ENCODE measurements around the gene NANS. TPM values are rescaled to one million over a fixed set of nuclear protein-coding genes. Genes with fewer than 3 reads are reported as not detected.
A peak's percentile ranks its signal among the peaks of the same experiment; 100 is the strongest.
"Not testable (repeated sequence)": the region's sequence is repeated elsewhere in the genome, so short reads cannot be mapped to it uniquely, and the experiment has no call there.

NANS gene
- total RNA-seq, 2 experiments from 2014 or later, result 56.9 to 63.7 TPM

GRCh38 chr9:98129451-98129881 lies 72.9 kb downstream of the NANS start:
- CTCF ChIA-PET (ENCODE audit: unreplicated experiment), result no interaction called here
- H2AFZ ChIP-seq (ENCODE audit: low read length), result no peak overlapping the region
- H3K27ac ChIP-seq (ENCODE audit: low read depth, low read length, poor library complexity, severe bottlenecking), result no peak overlapping the region
- peaks cover 23% of the 10 kb centered on the region for H3K4me1 ChIP-seq (ENCODE audit: insufficient read depth, low read length, poor library complexity, severe bottlenecking)
- no peaks in the 10 kb centered on the region for H3K9me2 ChIP-seq (ENCODE audit: insufficient read depth, low read length)
- peak; percentile 78 for DNase-seq (ENCODE audit: low spot score)
- no peaks in the 10 kb centered on the region for H3K36me3 ChIP-seq (ENCODE audit: insufficient read depth, low read length)
- BruUV-seq (replicated peaks), result no TSS peak
- POLR2A ChIA-PET, result interaction anchor here (0.5 to 1.4 kb wide), 5 partner anchors 11 to 496 kb away, joined by 3 to 7 read pairs (median 3); partner anchors contain the start of genes TRIM14 and TSTD2
- H3K79me2 ChIP-seq (ENCODE audit: insufficient read depth, low read depth, low read length), result no peaks in the 10 kb centered on the region
- H3K9me3 ChIP-seq (ENCODE audit: low read length), result no peaks in the 10 kb centered on the region
- intact Hi-C loops (cut with micrococcal nuclease; ENCODE audit: unreplicated experiment), result no loop called here
- H3K4me2 ChIP-seq (ENCODE audit: low read length), result peak overlapping the region; percentile 33; the same call in 1 of the 2 replicates
- no peaks in the 10 kb centered on the region for H4K20me1 ChIP-seq (ENCODE audit: insufficient read depth, low read length)
- TF ChIP-seq EZH2phosphoT487 (IDR thresholded peaks at IDR 0.05; ENCODE audit: borderline replicate concordance, low read depth, low read length), result no peak
- TF ChIP-seq CTCF (conservative IDR thresholded peaks at IDR 0.05; ENCODE audit: low read length), result no peak
- no peak overlapping the region for H3K4me3 ChIP-seq (ENCODE audit: low read depth, low read length, poor library complexity, severe bottlenecking)

- H4K20me1 ChIP-seq (ENCODE audit: insufficient read depth, low read length); H3K4me3 ChIP-seq (ENCODE audit: low read depth, low read length, poor library complexity, severe bottlenecking); H3K36me3 ChIP-seq (ENCODE audit: insufficient read depth, low read length); H3K9me3 ChIP-seq (ENCODE audit: low read length); H2AFZ ChIP-seq (ENCODE audit: low read length); H3K27ac ChIP-seq (ENCODE audit: low read depth, low read length, poor library complexity, severe bottlenecking); H3K9me2 ChIP-seq (ENCODE audit: insufficient read depth, low read length); DNase-seq (ENCODE audit: low spot score); H3K79me2 ChIP-seq (ENCODE audit: insufficient read depth, low read depth, low read length); H3K4me2 ChIP-seq (ENCODE audit: low read length); BruUV-seq (replicated peaks); CTCF ChIA-PET (ENCODE audit: unreplicated experiment): not testable (repeated sequence)
- intact Hi-C loops (cut with micrococcal nuclease; ENCODE audit: unreplicated experiment), result loop anchor here (5.0 kb wide), 1 partner anchor 58 kb away; no protein-coding TSS in a partner anchor
- peaks cover 23% of the 10 kb centered on the region for H3K4me1 ChIP-seq (ENCODE audit: insufficient read depth, low read length, poor library complexity, severe bottlenecking)
- POLR2A ChIA-PET, result interaction anchor here (0.5 to 0.6 kb wide), 3 partner anchors 25 to 497 kb away, joined by 3 to 4 read pairs (median 3); partner anchors contain the start of gene TSTD2
Observed at GRCh38 chr9:98130060-98130459, 73.5 kb downstream of the NANS start.

GRCh38 chr9:98130576-98131228 lies 74.2 kb downstream of the NANS start:
- no peaks in the 10 kb centered on the region for H3K79me2 ChIP-seq (ENCODE audit: insufficient read depth, low read depth, low read length)
- no peak for DNase-seq (ENCODE audit: low spot score)
- no peak overlapping the region for H3K4me3 ChIP-seq (ENCODE audit: low read depth, low read length, poor library complexity, severe bottlenecking)
- H3K4me2 ChIP-seq (ENCODE audit: low read length), result no peak overlapping the region
- no peaks in the 10 kb centered on the region for H3K9me2 ChIP-seq (ENCODE audit: insufficient read depth, low read length)
- no peak overlapping the region for H2AFZ ChIP-seq (ENCODE audit: low read length)
- no peaks in the 10 kb centered on the region for H3K36me3 ChIP-seq (ENCODE audit: insufficient read depth, low read length)
- no TSS peak for BruUV-seq (replicated peaks)
- POLR2A ChIA-PET, result interaction anchor here (0.5 to 1.5 kb wide), 3 partner anchors 22 to 35 kb away, joined by 3 read pairs; no protein-coding TSS in a partner anchor
- CTCF ChIA-PET (ENCODE audit: unreplicated experiment), result no interaction called here
- no peak for TF ChIP-seq EZH2phosphoT487 (IDR thresholded peaks at IDR 0.05; ENCODE audit: borderline replicate concordance, low read depth, low read length)
- TF ChIP-seq CTCF (conservative IDR thresholded peaks at IDR 0.05; ENCODE audit: low read length), result no peak
- H3K4me1 ChIP-seq (ENCODE audit: insufficient read depth, low read length, poor library complexity, severe bottlenecking), result peaks cover 23% of the 10 kb centered on the region
- H4K20me1 ChIP-seq (ENCODE audit: insufficient read depth, low read length), result no peaks in the 10 kb centered on the region
- no peaks in the 10 kb centered on the region for H3K9me3 ChIP-seq (ENCODE audit: low read length)
- no peak overlapping the region for H3K27ac ChIP-seq (ENCODE audit: low read depth, low read length, poor library complexity, severe bottlenecking)
- intact Hi-C loops (cut with micrococcal nuclease; ENCODE audit: unreplicated experiment), result loop anchor here (5.0 kb wide), 1 partner anchor 58 kb away; no protein-coding TSS in a partner anchor
